Activated CD4-positive, alpha-beta T cell treated with anti-CD3 and anti-CD28 coated beads for 1 hour (primary cell): Measurements from ENCODE around the gene UXS1.
"Not testable (repeated sequence)": the region's sequence is repeated elsewhere in the genome, so short reads cannot be mapped to it uniquely, and the experiment has no call there.

ENCODE experiments used
- DNase-seq: peaks from one replicate; pipeline ENCODE4 v3.0.0-alpha.2; 2020

The UXS1 gene

DNA sequence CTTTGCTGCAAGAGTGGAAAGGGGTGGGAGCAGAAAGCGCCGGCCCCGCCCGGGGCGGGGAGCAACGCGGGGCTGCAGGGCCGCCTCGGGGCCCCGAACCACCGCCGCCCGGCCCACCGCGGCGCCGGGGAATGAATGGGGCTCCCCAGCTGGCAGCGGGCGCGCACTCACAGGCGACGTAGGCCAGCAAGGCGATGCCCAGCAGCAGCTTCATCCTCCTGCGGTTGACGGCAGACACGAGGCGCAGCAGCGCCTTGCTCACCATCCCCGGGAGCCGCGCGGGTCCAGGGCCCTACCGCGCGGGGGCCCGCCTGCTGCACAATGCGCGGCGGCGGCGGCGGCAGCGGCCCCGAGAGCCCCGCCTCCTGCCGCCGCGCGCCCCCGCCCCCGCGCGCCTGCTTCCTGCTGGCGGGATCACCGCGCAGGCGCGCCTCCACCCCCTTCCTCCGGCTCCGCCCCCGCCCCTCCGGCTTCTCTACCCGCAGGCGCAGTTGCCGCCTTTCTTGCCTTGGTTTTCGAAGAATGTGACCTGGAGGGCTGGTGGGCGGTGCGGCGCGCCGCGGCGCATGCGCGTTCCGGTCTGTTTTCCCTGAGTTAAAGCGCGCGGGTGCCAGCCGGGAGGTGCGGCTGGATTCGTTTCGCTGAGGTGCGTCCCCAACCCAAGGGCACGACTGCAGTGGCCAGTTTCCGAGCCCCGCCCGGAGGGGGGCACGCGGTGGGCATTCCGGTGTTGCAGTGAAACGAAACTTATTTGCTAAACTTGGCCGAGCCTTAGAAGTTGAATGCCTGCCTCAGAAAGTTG lies at the start of gene UXS1:
TSS of gene UXS1 (minus strand) at position 325 of the 802 bp plus-strand sequence. CDS start at position 265, 60 bp downstream.
- peak; percentile 98 for DNase-seq

DNA sequence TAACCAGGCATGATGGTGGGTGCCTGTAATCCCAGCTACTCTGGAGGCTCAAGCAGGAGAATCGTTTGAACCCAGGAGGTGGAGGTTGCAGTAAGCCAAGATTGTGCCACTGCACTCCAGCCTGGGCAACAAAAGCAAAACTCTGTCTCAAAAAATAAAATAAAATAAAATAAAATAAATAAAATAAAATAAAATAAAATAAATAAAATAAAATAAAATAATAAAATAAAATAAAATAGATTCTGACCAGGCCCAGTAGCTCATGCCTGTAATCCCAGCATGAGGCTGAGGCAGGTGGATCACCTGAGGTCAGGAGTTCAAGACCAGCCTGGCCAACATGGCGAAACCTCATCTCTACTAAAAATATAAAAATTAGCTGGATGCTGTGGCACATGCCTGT lies 45.4 kb upstream of the UXS1 start:
- not testable (repeated sequence) for DNase-seq

DNA sequence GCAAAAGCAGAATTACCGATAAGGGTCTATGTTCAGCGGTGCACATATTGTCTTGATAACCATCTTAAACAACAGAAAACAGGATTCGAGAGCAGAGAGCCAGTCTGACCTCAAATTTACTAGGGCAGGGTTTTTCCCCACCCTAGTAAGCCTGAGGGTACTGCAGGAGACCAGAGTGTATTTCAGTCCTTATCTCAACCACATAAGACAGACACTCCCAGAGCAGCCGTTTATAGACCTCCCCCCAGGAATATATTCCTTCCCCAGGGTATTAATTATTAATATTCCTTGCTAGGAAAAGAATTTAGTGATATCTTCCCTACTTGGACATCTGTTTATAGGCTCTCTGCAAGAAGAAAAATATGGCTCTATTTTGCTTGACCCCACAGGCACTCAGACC lies 41.3 kb upstream of the UXS1 start:
- DNase-seq: not testable (repeated sequence)

DNA sequence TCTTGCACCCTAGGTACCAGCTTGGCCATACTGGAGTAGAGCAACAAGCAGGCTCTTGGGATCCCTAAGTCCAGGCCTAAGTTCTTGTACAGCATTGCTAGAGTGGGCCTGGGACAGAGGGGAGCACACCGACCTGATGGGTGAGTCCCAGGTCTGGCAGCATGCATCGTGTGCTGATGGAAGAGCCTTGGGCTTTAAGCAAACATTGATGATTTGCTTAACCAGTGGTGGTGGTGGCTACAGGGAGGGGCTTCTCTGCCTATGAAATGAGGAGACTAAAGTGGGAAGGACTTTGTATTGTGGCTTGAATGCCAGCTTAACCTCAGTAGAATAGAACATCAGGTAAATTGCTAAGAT lies 39.2 kb upstream of the UXS1 start:
- no peak for DNase-seq

DNA sequence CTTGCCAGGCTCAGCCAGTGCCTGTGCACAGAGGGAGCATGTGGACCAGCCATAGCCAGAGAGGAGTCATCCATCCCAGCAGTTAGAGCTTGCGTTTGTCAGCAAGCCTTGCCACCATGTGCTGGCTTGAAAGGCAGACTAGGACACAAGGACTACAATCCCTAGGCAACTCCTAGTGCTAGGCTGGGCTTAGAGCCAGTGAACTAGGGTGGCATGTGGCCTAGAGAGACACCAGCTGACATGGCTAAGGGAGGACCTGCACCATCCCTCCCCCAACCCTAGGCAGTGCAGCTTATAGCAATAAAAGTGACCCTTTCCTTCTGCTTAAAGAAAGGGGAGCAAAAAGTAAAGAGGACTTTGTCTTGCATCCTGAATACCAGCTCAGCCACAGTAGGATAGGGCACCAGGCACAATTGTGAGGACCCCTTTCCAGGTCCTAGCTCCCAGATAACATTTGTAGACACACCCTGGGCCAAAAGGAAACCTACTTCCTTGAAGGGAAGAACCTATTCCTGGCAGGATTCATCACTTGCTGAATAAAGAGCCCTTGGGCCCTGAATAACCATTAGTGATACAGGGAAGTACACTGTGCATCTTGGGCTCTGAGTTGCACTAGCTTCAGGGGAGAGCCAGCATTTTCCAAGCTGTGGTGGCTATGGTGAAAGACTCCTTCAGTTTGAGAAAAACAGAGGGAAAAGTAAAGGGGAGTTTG lies 38.7 kb upstream of the UXS1 start:
- no peak for DNase-seq

DNA sequence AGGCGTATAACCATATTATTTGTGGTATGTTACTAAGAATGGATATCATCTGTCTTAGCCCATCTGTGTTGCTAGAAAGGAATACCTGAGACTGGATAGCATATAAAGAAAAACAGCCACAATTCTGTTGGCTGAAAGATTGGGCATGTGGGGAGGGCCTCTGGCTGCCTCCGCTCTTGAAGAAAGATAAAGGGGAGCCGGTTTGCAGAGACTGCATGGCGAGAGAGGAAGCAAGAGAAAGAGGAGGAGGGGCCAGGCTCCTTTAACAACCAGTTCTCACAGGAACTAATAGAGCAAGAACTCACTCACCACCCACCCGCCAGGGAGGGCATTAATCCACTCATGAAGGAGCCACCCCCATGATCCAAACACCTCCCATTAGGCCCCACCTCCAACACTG lies 29.2 kb upstream of the UXS1 start:
- no peak for DNase-seq

DNA sequence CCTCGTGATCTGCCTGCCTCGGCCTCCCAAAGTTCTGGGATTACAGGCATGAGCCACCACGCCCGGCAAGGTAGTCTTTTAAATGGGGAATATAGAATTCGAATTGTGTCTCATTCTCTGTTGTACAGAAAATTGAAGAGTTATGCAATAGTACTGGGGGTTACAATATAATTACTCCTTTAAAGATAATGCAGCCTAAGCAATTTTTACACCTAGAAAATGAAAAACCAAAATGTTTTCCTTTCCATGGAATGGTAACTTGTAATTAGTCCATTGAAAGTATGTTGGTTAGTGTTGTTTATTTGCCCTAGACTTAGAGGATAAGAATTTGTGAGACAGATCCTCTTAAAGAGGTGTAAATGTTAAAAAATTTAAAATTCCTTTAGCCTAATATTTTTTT lies 28.0 kb upstream of the UXS1 start:
- not testable (repeated sequence) for DNase-seq

DNA sequence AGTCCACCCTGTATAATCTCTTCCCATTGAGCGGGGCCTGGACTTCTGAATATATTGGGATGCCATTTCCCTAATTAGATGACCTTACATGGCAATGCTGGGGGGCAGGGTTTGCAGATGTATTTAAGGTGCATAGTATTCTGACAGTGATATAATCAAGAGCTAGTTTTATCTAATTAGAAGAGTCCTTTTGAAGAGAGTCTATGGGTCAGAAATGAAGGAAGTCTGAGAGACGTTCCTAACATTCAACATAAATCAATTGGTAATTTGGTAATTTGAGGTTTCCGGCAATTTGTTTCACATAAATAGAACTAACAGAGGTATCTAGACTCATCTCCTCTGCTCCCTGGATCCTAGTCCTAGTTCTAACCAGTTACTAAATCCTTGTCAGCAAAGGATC lies 25.7 kb upstream of the UXS1 start:
- DNase-seq: no peak

DNA sequence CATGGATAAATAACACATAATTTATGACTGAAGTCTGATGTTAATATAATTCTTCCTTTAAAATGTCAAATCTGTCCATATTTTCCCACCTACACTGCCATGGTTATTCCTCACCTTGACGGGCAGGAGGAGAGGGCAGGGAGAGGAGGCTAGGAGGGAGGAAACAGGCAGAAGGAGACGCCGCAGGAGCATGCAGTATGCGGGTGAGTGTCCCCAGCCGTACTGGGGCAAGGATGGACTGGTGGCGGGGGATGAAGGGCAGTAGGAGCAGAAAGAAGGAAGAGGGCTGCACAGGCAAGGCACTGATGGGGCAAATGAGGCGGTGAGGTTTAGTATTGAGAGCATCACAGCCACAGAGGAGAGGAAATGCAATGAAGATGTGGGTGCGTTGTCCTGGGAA lies 25.1 kb upstream of the UXS1 start:
- DNase-seq: not testable (repeated sequence)

DNA sequence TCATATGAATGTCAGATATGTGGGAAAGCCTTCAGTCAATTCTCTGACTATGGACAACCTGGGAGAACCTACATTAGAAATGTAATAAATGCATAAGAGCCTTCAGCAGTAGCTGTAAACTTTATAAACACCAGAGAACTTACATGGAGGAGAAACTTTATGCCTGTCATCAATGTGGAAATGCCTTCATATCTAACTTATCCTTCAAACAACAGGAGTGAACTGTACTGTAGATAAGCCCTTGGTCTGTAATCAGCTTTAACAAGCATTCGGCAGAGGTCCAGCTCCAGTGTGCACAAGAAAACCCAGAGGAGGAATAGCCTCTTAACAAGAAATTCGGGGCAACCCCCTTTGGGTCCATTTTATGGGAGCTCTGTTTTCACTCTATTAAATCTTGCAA lies 14.8 kb upstream of the UXS1 start:
- no peak for DNase-seq

DNA sequence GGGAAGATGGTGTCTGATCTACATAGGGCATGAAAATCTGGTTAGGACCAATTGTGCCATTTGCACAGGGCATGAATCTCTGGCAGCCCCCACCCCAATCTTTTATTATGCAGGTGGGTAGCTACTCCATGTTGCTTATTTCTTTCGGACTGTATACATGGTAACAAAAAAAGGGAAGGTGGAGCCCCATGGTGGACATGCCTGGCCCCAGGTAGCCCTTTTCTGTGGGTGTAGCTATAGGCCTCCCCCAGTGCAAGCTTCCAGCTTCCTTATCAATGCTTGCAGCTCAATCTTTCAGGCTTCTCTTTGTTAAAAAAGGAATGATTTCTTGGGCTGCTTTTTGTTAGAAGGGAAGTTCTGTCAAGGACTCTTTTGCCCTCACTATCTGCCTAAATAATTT lies 14.3 kb upstream of the UXS1 start:
- DNase-seq: no peak

DNA sequence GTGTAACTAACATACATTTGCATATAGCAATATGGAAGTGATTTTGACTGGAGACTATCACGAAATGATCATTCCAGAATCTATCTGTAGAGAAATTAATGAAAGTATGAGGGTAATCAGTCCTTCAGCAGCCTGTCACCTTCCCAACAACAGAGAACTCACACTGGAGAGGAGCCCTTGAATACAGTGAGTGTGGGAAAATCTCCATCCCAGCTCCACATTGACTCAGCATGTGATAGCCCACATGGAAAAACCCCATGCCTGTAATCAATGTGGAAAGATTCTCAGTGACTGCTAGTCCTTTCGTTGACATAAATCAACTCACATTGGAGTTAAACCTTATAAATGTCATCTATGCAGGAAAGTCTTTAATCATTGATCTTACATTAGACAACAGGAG lies 13.1 kb upstream of the UXS1 start:
- DNase-seq: no peak

DNA sequence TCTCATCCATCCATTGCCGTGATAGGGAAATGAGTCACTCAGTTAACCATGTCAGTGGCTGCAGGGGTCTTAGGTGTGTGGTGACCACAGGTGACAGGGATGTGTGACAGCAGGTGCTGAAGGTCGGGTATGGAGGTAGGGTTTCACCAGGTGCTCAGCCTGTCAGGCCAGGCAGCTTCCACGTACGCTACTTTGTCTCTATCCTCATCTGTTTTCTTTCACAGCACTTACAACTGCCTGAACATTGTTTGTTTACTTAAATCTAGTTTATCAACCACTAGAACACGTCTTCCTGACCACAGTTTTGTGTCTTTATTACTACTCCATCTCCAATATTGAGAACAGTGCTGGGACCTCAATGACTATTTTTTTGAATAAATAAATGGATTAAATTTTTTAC lies 11.4 kb upstream of the UXS1 start:
- DNase-seq: no peak

DNA sequence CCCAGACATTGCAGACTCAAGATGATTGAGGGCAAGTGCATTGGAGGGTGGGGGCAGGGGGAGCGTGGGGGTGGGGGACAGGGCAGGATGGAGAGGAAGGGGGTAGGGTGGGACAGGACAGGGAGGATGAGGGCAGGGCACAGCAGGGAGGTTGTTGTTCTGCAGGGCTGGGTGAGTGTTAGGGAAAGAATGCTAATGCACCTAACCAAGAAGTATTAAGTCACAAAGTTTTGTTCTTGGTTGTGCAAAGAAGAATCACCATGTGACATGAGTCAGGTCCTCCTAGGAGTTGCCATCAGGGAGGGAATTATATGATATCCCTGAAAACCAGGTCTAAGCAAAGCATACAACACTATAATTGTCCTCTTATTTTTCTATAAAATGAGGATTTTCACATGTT lies 10.4 kb upstream of the UXS1 start:
- DNase-seq: not testable (repeated sequence)

DNA sequence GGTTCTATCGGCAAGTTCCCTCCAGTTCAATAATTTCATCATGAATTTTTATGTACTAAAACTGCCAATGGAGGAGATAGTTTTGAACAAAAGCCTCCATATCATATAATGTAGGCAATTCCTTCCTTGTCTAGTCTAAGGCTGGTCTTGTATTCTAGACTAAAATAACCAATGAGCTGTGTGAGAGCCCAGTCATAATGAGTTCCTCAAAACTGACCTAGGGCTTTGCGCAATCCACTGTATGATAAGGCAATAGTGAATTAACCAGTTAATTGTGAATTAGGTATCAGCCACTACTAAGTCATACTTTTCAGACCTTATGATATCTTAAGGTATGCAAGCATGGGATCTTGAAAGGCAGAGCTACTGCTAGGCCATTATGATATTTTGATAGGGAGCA lies 7.6 kb upstream of the UXS1 start:
- no peak for DNase-seq

DNA sequence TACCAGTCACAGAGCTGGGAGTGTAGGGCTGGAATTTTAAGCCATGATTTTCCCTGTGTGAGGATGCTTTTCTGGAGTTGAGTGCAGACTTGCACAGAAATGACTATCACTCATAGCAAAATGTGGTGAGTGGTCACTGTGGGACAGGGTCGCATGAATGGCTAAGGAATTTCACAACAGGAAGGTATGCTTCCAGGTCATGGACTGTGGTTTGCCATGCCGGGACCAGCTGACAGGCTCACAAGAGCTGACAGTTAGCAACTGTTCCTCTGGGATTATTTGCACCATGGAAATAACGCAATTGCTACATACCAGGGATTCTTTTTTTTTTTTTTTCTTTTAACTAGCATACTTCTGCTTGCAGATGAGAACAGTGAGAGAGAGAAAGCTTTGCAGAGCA lies 3.8 kb upstream of the UXS1 start:
- DNase-seq: no peak

DNA sequence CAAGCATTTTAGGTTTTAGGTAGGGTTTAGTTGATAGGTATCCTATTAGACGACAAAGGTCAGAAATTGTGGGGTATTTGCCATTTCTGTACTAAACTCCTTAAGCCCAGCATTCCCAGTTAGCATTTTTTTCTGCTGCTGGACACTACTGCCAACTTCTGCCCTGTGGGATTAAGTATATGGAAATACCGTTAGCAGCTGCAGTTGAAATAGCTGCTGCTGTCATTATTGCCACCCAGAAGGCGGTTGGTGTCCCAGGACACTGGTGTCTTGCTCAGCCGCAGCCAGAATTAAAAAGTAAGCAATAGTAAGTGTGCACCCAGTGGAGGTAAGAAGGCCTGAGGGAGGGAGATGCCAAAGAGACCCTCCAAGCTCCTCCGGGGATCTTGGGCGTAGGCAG lies 1.9 kb upstream of the UXS1 start:
- DNase-seq: no peak

DNA sequence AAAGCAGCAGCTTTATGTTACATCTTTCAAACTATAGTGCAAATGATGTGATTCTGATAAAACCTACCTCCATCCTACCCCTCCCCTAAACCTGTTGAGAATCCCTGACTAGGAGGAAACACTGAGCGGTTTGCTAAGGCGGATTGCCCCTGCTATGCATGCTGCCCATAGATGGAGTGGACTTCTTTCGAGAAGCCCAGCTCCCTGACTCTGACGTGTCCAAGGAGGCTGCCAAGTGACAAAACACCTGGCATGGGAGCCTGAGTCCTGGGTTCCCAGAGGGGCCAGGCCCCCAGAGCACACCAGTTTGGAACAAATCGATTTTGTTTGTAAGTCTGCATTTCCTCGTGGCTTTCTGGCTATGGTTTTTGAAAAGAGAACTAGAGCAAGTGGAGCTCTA lies 1.4 kb upstream of the UXS1 start:
- DNase-seq: no peak

DNA sequence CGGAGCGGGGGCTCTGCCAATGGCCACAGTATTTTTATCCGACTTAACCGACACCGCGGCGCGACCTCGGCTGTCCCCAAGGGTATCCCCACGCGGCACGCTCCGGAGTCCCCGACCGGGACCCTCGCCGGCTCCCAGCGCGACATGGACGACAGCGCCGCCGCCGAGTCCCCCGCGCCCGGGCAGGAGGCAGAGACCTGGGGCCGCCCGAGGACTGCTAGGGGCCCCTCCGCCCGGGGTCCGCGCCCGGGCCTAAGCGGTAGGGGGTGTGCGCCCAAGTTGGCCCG lies 468 bp downstream of the UXS1 start:
- DNase-seq: no peak

DNA sequence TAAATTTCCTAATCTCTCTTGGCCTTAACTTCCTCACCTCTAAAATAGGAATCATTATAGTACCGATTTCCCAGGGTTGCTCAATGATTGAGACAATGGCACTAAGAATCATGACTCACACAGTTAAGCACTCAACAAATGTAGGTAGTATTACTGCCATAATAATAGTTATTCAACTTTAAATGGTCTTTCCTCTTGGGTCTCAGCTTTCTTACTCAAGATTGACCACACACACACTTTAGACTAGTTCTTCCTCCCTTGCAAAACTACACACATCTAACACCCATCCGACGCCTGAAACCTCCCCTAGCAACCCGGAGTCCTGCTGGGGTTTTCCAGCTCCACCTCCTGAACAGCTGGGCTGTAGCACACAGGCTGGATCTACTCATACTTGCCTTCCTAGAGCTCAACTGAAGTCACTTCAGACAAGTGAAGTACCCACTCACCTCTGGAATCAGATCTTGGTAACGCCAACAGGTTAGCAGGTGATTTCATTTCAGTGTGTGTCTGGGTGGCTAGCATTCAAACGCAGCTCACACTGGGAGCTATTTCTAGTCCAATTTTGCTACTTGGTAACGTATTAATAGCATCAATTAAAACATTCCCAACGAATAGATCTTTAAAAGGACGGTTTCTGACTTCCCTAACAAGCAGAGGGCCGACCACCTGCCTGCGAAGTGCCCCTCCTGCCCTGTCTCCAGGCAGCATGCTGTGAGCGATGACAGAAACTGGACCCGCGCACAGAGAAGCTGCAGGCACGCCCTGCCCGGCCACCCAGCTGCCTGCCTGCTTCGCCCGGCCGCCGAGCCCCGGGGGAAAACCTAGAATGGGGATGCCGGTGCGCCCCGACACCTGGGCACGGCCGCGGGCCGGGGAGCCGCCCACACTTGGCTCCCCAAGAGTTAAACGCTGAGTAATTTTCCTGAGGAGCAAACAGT lies 1.1 kb downstream of the UXS1 start:
- DNase-seq: peak; percentile 23

DNA sequence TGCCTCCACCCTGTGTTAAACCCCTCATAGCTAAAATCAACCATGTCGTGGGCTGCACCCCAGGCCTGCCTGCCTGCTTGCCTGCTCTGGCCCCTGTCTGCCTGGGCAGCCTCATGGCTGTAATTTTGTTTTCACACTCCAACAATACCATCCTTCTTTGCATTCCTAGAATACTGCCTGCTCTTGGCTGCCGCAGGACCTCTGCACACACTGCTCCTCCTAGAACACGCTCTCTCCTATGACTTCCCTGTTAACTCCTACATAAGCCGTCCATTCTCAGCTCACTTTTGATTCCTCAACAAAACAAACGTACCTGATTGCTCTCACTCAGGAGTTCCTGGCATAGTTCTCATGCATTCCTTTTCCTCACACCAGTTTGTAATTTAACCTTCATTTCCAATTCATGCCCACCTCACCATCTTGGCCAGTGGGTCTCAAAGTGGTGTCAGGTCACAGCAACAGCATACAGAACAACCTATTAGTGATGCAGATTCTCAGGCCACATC lies 2.5 kb downstream of the UXS1 start:
- no peak for DNase-seq

DNA sequence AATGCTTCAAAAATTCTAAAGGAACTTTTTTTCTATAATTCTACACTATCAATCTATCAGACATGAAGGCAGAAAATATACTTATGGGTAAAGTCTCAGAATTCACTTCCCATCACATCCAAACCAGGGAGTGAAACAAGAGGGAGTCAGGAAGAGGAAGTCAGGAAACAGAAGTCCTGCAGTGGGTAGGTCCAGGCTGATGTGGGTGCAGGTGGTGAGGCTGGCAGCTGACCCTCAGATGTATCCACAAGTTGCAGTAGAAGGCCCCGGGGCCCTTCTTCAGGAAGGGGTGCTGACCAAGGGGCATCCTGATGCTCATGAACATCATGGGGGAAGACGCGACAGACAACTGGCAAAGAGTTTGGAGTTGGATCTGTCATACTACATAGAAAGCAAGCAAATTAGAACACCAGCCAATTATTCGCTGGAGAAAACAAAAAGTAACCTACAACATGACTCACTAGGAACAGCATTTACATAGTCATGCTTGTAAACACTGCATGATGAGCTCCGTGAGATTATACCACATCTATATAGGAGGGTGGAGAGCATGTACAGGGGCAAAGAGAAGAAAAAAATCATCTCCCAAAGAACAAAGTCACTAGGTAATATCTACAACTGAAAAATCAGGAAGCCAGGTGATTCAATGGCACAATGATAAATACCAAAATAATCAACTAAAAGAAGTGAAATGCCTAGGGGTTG lies 4.2 kb downstream of the UXS1 start:
- no peak for DNase-seq

DNA sequence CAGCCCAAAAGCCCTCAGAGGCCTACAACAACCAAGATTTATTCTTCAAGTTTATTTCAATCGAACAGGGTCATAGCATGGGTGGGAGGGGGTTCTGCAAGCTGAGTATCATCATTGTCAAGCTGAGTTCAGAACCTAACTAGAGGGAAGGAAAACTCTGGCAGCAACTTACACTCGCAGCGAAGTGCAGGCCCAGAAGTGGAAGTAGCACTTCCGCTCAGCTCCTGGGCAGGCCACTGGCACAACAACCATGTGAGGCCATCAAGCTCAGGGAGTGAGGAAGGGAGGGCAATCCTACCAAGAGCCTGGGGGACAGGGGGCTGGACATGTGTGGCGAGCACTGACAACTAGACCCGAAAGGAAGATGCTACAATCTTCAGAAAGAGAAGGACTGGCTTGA lies 4.8 kb downstream of the UXS1 start:
- DNase-seq: no peak
